Lower leg skin (tissue), 4 donors: ENCODE data around the gene TOX2. TPM values are rescaled to one million over a fixed set of nuclear protein-coding genes. Genes with fewer than 3 reads are reported as not detected.
A peak's percentile ranks its signal among the peaks of the same experiment; 100 is the strongest.

Experiments
- DNase-seq, 2 donors: peaks; one replicate each; pipeline ENCODE4 v3.0.0-alpha.2; 2019; ENCODE audit warnings: low spot score in 2 of 2
- H3K4me3 ChIP-seq: fragments of 200-600 bp; sonication (generic); 2 replicates; pipeline ENCODE4 v1.5.1; 2017; ENCODE audit warnings: mild to moderate bottlenecking, low read depth; ENCODE audit not compliant: poor library complexity, severe bottlenecking
- POLR2A ChIP-seq, 2 donors: fragments of 450-650 bp; IDR thresholded peaks; one replicate each; pipeline ENCODE4 v1.6.1; 2016 to 2017; ENCODE audit warnings: antibody characterized with exemption in 2 of 2, mild to moderate bottlenecking in 1 of 2, moderate library complexity in 1 of 2
- WGBS, 2 donors: methylation state at CpG; one replicate each; pipeline ENCODE4 v1.1.5; 2018; 5-methylcytosine and 5-hydroxymethylcytosine counted together
- intact Hi-C: fragments of 100-400 bp; cut with DNase I; formaldehyde crosslinking; loops from one replicate; pipeline ENCODE4 v1.15.0; 2023; ENCODE audit warnings: low total_unique reads
- total RNA-seq, 4 donors: library from RNA; depleted of rRNA; stranded (reverse); fragments of >200 nt; gene quantifications; one replicate each; pipeline ENCODE4 v1.1.0, GENCODE V29; 2016
- TF ChIP-seq, protein P1 (sequence below), 3 donors: fragments of 450-650 bp; IDR thresholded peaks; one replicate each; pipeline ENCODE4 v1.5.1; 2016; ENCODE audit warnings: antibody characterized with exemption in 3 of 3, mild to moderate bottlenecking in 3 of 3, moderate library complexity in 2 of 3

TOX2 gene
- total RNA-seq, 4 donors from 2014 or later, result 1.8 to 5.2 (median 1.9) TPM

DNA sequence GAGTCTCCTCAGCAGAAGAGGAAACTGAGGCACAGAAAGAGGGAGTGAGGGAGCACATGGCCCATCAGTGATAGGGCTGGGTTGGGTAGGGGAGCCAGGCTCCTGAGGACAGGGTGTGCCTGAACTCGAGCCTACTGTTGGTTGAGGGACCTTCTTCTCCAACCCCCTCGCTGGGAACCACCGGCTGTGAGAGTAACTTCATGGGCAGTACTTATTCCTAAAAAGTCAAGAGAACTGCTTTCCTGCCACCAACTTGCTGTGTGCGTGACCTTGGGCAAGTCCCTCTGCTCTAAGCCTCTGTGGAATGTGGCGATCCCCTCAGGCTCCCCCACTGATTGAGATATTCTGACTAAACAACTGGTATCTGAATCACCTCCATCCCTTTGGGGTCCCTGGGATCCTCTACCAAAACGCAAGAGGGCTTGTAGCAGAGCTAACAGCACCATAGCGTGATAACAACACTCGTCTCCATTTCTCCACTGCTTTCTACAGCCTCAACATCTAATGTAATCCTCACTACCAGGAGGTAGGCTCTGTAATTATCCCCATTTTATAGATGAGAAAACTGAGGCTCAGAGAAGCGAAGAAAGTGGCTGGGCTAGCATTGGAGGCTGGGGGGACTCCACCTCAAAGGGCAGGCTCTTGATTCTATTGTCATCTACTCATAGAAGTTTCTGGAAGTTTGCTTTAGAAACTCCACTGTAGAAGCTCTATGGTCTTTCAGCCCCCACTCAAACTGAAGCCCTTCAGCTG is 196.3 kb downstream of the TOX2 start:
- DNase-seq, result peak in 1 of 2 donors; percentile 46
- no peak overlapping the region for H3K4me3 ChIP-seq
- TF ChIP-seq, protein P1, sequence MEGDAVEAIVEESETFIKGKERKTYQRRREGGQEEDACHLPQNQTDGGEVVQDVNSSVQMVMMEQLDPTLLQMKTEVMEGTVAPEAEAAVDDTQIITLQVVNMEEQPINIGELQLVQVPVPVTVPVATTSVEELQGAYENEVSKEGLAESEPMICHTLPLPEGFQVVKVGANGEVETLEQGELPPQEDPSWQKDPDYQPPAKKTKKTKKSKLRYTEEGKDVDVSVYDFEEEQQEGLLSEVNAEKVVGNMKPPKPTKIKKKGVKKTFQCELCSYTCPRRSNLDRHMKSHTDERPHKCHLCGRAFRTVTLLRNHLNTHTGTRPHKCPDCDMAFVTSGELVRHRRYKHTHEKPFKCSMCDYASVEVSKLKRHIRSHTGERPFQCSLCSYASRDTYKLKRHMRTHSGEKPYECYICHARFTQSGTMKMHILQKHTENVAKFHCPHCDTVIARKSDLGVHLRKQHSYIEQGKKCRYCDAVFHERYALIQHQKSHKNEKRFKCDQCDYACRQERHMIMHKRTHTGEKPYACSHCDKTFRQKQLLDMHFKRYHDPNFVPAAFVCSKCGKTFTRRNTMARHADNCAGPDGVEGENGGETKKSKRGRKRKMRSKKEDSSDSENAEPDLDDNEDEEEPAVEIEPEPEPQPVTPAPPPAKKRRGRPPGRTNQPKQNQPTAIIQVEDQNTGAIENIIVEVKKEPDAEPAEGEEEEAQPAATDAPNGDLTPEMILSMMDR (IDR thresholded peaks at IDR 0.05), result no peak
- TF ChIP-seq POLR2A (IDR thresholded peaks at IDR 0.05), result no peak
- 61 to 86% methylated on average over 9 of the region's 9 CpGs for WGBS, 2 donors
- intact Hi-C loops, result no loop called here

DNA sequence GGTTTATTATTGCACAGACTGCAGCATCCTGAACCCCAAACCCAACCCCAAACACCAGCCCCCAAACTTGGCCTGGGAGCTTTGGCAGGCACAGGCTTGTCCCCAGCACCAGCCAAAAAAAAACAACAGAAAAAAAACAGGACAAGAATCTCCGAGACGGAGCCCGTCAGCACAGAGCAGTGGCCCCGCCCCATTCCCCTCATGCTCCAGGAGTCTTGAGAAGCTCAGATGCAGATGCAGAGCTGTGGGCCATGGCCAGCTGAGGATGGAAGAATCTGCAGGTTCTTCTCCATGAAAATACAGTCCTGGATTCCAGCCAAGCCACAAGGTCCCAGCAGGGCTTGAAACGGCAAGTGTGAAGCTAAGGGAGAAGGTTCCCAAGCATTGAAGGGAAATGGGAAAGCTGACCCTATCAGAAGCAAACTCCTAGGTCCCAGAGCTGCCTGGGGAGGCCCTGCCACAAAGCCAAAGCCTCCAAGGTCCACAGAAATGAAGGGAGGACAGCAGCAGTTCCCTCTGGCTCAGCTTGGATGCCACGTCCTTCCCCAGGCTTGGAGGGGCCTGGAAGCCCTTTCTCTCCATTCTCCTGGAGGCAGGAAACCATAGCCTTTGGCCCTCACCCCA is 197.2 kb downstream of the TOX2 start:
- H3K4me3 ChIP-seq, result no peak overlapping the region
- peak in 1 of 2 donors; percentile 84 for DNase-seq
- no peak for TF ChIP-seq POLR2A (IDR thresholded peaks at IDR 0.05)
- TF ChIP-seq, protein P1 (IDR thresholded peaks at IDR 0.05), result no peak
- 23 to 29% methylated on average over 6 of the region's 6 CpGs for WGBS, 2 donors
- intact Hi-C loops, result no loop called here

DNA sequence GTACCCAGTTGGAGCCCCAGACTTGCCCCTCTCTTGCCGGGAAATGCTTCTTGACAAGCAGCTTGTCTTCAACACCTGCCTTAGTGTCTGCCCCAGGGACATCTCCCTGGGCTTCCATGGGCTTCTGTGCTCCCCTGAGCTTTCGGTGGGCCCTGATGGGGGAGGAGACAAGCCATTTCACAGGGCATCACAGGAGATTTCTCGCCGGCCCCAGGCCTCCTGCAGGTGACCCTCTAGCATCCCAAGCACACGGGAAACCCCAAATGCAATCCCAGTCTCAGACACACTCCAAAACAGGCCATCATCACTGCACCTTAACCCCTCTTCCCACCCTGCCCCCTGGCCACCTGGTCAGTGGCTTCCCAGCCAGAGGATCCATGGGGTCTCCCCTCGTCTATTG is 197.8 kb downstream of the TOX2 start:
- intact Hi-C loops, result no loop called here
- TF ChIP-seq, protein P1 (IDR thresholded peaks at IDR 0.05), result no peak
- TF ChIP-seq POLR2A (IDR thresholded peaks at IDR 0.05), result no peak
- no peak overlapping the region for H3K4me3 ChIP-seq
- DNase-seq, result peak in 1 of 2 donors; percentile 68
- 89% methylated on average over 6 of the region's 6 CpGs for WGBS, 2 donors

DNA sequence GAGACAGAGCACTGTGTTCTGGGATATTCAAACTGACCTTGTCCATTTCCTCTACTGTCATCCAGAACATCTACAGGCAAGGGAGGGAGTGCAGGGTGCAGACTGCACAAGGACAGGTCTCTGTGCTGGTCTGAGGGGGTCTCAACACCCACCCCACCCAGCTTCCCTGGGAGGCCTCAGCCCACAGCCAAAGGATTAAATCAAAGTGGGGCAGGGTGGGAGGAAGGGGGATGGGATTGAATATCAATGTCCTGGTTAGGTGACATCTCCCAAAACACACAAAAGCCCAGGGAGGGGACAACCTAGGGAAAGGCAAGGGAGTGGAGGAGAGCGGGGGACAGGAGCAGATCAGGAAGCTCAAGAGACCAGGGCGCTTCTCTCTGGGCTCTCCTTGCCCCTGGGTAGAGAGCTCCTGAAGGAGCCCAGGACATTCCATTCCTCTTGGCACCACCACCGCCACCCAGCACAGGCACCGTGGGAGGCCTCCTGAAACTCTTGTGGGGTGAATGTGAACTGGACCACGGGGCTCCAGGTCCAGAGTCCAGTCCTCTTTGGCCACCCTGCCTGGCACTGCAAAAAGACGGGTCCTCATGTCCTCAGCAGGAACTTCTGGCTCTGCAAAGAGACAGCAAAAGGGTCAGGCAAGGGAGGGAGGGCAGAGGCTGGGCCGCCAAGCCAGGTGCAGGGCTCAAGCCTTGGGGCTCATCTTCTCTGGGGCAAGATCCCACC is 198.4 kb downstream of the TOX2 start:
- peak in 1 of 2 donors; percentile 64 for DNase-seq
- H3K4me3 ChIP-seq, result no peak overlapping the region
- 75 to 76% methylated on average over 7 of the region's 7 CpGs for WGBS, 2 donors
- no peak for TF ChIP-seq POLR2A (IDR thresholded peaks at IDR 0.05)
- TF ChIP-seq, protein P1 (IDR thresholded peaks at IDR 0.05), result no peak
- intact Hi-C loops, result no loop called here

DNA sequence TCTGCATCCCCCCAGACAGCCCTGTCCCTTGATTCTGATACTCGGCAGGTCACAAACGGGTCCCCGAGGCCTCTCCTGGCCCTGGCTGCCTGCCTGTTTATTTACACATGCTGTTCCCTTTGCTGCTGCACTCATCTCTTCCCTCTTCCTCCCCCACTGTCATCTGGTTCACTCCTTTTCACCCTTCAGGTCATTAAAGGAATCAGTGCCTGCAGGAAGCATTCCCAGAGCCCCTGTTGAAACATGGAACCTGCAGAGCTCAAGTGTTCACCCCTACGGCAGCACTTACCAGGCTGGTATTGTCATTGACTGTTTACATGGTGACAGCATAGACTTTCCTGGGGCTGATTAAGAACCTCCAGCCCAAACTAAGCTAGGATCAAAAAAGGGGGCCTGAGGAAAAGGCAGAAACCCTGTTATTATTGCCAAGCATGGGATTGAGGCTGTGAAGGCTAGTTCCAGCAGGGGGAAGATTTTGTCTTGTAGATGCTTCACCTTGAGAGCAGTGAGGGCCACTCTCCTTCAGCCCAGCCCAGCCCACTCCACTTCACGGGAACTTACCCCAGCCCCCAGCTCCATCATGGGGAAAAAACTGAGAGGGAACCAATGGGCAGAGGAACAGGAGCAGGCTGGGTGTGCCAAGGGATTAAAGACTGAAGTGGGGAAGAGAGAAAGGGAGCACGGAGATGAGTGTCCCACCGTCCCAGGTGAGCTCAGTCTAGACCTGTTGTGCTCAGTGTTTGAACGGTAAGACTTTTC is 199.1 kb downstream of the TOX2 start:
- 75 to 76% methylated on average over 8 of the region's 8 CpGs for WGBS, 2 donors
- no peak overlapping the region for H3K4me3 ChIP-seq
- DNase-seq, result peak in 1 of 2 donors; percentile 72
- TF ChIP-seq POLR2A (IDR thresholded peaks at IDR 0.05), result no peak
- TF ChIP-seq, protein P1 (IDR thresholded peaks at IDR 0.05), result no peak
- intact Hi-C loops, result no loop called here
